Subcutaneous abdominal adipose tissue (tissue), 5 donors: ENCODE results near the gene KRTAP10-8.
"Not testable (repeated sequence)": the region's sequence is repeated elsewhere in the genome, so short reads cannot be mapped to it uniquely, and the experiment has no call there.

Experiments used
- H3K27ac ChIP-seq: one replicate; pipeline ENCODE4 v1.7.0; 2013; ENCODE audit warnings: low read depth, mild to moderate bottlenecking, inconsistent platforms, low read length, moderate library complexity
- H3K27me3 ChIP-seq, 5 donors: one replicate each; pipeline ENCODE4 v1.7.0; 2013; ENCODE audit warnings: low read length in 5 of 5, inconsistent platforms in 1 of 5; ENCODE audit not compliant: control insufficient read depth in 5 of 5, insufficient read depth in 4 of 5
- H3K36me3 ChIP-seq, 5 donors: one replicate each; pipeline ENCODE4 v1.7.0; 2013; ENCODE audit warnings: low read length in 5 of 5; ENCODE audit not compliant: control insufficient read depth in 5 of 5, insufficient read depth in 5 of 5
- H3K4me1 ChIP-seq, 5 donors: one replicate each; pipeline ENCODE4 v1.7.0; 2013; ENCODE audit warnings: low read length in 5 of 5, mild to moderate bottlenecking in 3 of 5, moderate library complexity in 1 of 5; ENCODE audit not compliant: control insufficient read depth in 5 of 5, insufficient read depth in 5 of 5
- H3K4me3 ChIP-seq, 5 donors: one replicate each; pipeline ENCODE4 v1.7.0; 2013; ENCODE audit warnings: low read length in 5 of 5, low read depth in 1 of 5
- H3K9ac ChIP-seq, 5 donors: one replicate each; pipeline ENCODE4 v1.7.0; 2013; ENCODE audit warnings: low read length in 5 of 5, mild to moderate bottlenecking in 4 of 5, moderate library complexity in 3 of 5
- H3K9me3 ChIP-seq, 5 donors: one replicate each; pipeline ENCODE4 v1.7.0; 2013; ENCODE audit warnings: low read length in 5 of 5; ENCODE audit not compliant: control insufficient read depth in 5 of 5
- donor health status: healthy.
- donor health status: healthy.
- donor health status: healthy.
- donor health status: healthy.
- donor health status: healthy.

The KRTAP10-8 gene

DNA sequence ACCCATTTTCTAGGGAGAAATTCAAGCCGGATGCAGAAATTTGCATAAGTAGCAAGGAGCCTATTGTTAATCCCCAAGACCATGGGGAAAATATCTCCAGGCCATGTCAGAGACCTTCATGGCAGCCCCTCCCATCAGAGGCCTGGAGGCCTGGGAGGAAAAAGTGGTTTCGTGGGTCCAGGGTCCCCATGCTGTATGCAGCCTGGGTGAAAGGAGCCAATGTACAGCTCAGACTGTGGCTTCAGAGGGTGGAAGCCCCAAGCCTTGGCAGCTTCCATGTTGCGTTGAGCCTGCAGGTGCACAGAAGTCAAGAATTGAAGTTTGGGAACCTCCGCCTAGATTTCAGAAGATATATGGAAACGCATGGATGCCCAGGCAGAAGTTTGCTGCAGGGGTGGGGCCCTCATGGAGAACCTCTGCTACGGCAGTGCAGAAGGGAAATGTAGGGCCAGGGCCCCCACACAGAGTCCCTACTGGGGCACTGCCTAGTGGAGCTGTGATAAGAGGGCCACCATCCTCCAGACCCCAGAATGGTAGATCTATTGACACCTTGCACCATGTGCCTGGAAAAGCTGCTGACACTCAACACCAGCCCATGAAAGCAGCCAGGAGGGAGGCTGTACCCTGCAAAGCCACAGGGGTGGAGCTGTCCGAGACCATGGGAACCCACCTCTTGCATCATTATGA lies 1.6 kb upstream of the KRTAP10-8 start:
- not testable (repeated sequence) for H3K9ac ChIP-seq, H3K4me3 ChIP-seq, H3K4me1 ChIP-seq, H3K27ac ChIP-seq, H3K36me3 ChIP-seq
- H3K27me3 ChIP-seq = peaks cover 0 to 21% (median 13%) of the 10 kb centered on the region in 5 donors
- H3K9me3 ChIP-seq = peaks cover 2 to 30% (median 22%) of the 10 kb centered on the region in 5 donors

GRCh38 chr21:44611551-44611950 lies 328 bp upstream of the KRTAP10-8 start:
- H3K4me1 ChIP-seq = no peaks in the 10 kb centered on the region
- H3K27me3 ChIP-seq = peaks cover 4 to 29% (median 21%) of the 10 kb centered on the region in 5 donors
- no peaks in the 10 kb centered on the region for H3K36me3 ChIP-seq
- H3K9ac ChIP-seq = no peak overlapping the region
- H3K9me3 ChIP-seq = peaks cover 2 to 30% (median 22%) of the 10 kb centered on the region in 5 donors
- H3K27ac ChIP-seq = no peak overlapping the region
- no peak overlapping the region for H3K4me3 ChIP-seq

DNA sequence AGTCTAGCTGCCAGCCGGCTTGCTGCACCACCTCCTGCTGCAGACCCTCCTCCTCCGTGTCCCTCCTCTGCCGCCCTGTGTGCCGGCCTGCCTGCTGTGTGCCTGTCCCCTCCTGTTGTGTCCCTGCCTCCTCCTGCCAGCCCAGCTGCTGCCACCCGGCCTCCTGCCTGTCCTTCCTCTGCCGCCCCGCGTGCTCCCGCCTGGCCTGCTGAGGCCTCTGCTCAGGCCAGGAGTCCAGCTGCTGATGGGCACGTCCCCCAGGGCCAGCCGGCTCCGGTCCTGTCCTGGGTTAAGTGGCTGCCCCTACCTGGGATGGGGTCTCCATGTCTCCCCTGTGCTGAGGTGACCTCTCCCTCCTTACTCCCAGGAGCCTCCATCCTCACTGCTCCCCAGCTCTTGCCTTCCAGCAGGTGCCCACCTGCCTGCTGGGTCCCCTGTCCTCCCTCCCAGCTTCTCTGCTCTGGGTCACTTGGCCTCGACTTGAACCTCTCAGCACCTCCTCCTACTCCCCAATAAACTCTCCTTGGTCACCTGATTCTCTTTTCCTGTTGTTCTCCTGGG lies 870 bp downstream of the KRTAP10-8 start:
- H3K27me3 ChIP-seq = peaks cover 4 to 29% (median 21%) of the 10 kb centered on the region in 5 donors
- H3K27ac ChIP-seq = no peak overlapping the region
- no peak overlapping the region for H3K4me3 ChIP-seq
- no peaks in the 10 kb centered on the region for H3K36me3 ChIP-seq
- H3K4me1 ChIP-seq = no peaks in the 10 kb centered on the region
- no peak overlapping the region for H3K9ac ChIP-seq
- H3K9me3 ChIP-seq = peaks cover 2 to 30% (median 22%) of the 10 kb centered on the region in 5 donors

DNA sequence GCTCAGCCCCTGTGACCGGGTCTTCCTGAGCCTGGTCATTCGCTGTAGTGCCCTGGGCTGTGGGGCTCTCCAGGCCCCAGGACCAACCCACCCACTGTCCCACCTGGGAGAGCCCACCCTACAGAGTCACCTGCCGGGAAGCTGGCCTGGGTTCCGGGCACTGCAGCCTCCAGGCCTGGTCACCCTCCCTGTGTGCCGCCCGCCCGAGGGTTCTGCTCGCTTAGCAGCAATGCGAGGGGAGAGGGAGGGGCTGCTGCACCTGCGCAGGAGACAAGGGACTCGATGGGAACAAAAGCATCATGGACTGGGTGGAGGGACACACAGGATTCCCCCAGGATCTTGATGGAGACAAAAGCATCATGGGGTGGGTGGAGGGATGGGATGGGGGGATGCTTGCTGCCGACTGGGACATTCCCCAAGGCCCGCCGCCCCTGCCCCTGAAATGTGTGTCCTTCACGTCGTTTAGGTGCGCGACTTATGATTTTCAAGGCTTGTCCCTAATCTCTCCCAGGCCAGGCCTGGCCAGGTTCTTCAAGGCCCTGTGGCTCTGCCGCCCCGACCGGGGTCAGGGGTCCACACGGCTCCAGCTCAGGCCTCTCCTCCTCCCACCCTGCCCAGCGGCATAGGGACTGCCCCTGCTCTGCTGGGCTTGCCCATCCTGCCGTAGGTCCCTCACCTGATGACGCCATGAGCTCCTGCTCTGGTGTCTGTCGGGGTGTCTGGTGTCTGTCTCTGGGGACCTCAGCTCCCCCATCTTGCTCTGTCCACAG lies 1.7 kb downstream of the KRTAP10-8 start:
- Histone ChIP-seq H3K27ac (no peak overlapping the region), H3K9me3 (peaks cover 2 to 30% (median 22%) of the 10 kb centered on the region in 5 donors), H3K4me1 (peaks cover 0 to under 1% (median 0%) of the 10 kb centered on the region in 5 donors), H3K9ac (no peak overlapping the region), H3K4me3 (no peak overlapping the region), H3K36me3 (no peaks in the 10 kb centered on the region), H3K27me3 (peaks cover 4 to 29% (median 21%) of the 10 kb centered on the region in 5 donors)

DNA sequence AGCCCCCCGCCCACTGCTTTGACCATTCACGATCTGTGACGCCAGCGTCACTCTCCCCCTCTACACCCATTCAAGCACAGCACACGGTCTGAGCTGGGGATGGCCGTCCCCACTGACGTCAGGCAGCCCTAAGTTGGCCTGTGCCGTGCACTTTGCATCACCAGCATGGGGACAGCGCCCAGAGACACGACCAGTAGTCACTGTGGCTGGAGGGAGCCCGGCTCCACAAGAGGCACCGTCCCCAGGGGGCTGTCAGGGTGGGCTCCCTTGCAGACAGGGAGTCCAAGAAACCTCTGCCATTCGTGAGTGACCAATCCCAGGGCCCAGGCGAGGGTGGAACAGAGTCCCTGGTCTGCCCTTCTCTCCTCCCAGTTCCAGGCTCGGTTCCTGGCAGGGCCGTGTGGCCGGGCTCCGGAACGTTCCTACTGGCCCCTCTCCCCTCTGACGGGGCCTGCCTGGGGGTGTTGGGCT lies 2.3 kb downstream of the KRTAP10-8 start:
- Histone ChIP-seq H3K4me3 (no peak overlapping the region), H3K4me1 (peaks cover 0 to 5% (median 3%) of the 10 kb centered on the region in 5 donors), H3K9me3 (peaks cover 2 to 26% (median 20%) of the 10 kb centered on the region in 5 donors), H3K27ac (no peak overlapping the region), H3K9ac (no peak overlapping the region), H3K36me3 (no peaks in the 10 kb centered on the region), H3K27me3 (peaks cover 4 to 29% (median 21%) of the 10 kb centered on the region in 5 donors)

DNA sequence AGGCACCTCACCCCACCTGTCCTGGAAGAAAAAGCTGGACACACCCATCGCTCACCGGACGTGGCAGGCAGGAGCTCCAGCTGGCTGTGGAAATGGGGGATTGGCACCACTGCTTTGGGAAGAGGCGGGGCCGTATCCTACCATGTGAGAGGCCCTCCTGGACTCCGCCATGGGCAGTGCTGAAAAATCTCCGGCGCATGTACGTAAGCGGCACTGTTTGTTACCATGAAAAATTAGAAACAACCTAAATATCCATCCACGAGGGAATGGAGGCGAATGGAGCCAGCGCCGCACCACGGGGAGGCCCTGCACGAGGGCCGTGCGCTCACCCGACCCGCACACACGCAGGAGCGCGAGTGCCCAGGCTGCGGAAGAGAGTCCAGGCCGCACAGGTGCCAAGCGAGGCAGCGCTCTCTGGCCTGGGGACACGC lies 3.1 kb downstream of the KRTAP10-8 start:
- peaks cover 4 to 29% (median 21%) of the 10 kb centered on the region in 5 donors for H3K27me3 ChIP-seq

GRCh38 chr21:44615466-44615865 lies 3.6 kb downstream of the KRTAP10-8 start:
- H3K27ac ChIP-seq = no peak overlapping the region

More for the DNA sequence above, 3.1 kb downstream of the KRTAP10-8 start:
- H3K36me3 ChIP-seq = no peaks in the 10 kb centered on the region
- H3K27ac ChIP-seq = no peak overlapping the region
- no peak overlapping the region for H3K9ac ChIP-seq
- H3K4me3 ChIP-seq = no peak overlapping the region
- H3K4me1 ChIP-seq = peaks cover 0 to 5% (median 3%) of the 10 kb centered on the region in 5 donors
- H3K9me3 ChIP-seq = peaks cover 0 to 20% (median 16%) of the 10 kb centered on the region in 5 donors

GRCh38 chr21:44615911-44616590 lies 4.2 kb downstream of the KRTAP10-8 start:
- Histone ChIP-seq H3K9me3 (peaks cover 0 to 13% (median 10%) of the 10 kb centered on the region in 5 donors), H3K4me3 (no peak overlapping the region), H3K9ac (no peak overlapping the region), H3K27ac (no peak overlapping the region), H3K27me3 (peaks cover 4 to 29% (median 21%) of the 10 kb centered on the region in 5 donors), H3K36me3 (no peaks in the 10 kb centered on the region), H3K4me1 (peaks cover 0 to 5% (median 3%) of the 10 kb centered on the region in 5 donors)

More at GRCh38 chr21:44615466-44615865, 3.6 kb downstream of the KRTAP10-8 start:
- Histone ChIP-seq H3K27me3 (peaks cover 4 to 29% (median 21%) of the 10 kb centered on the region in 5 donors), H3K36me3 (no peaks in the 10 kb centered on the region), H3K4me3 (no peak overlapping the region), H3K4me1 (peaks cover 0 to 5% (median 3%) of the 10 kb centered on the region in 5 donors), H3K9me3 (peaks cover 0 to 16% (median 12%) of the 10 kb centered on the region in 5 donors), H3K9ac (no peak overlapping the region)

GRCh38 chr21:44616591-44616926 lies 4.7 kb downstream of the KRTAP10-8 start:
- peaks cover 4 to 29% (median 21%) of the 10 kb centered on the region in 5 donors for H3K27me3 ChIP-seq
- no peak overlapping the region for H3K9ac ChIP-seq
- H3K9me3 ChIP-seq = peaks cover 0 to 9% (median 6%) of the 10 kb centered on the region in 5 donors
- no peaks in the 10 kb centered on the region for H3K36me3 ChIP-seq
- H3K4me1 ChIP-seq = peaks cover 0 to 5% (median 3%) of the 10 kb centered on the region in 5 donors
- H3K4me3 ChIP-seq = no peak overlapping the region
- no peak overlapping the region for H3K27ac ChIP-seq
